HG03558 (cell line): ENCODE measurements around the gene CACNA1C.

Source experiments
- ATAC-seq: cut with Tn5 transposase; IDR thresholded peaks from one replicate; pipeline ENCODE4 v1.9.1; 2021; ENCODE audit warnings: moderate number of reproducible peaks; ENCODE audit not compliant: unreplicated experiment; ENCODE audit errors: extremely low read depth

The CACNA1C gene

DNA sequence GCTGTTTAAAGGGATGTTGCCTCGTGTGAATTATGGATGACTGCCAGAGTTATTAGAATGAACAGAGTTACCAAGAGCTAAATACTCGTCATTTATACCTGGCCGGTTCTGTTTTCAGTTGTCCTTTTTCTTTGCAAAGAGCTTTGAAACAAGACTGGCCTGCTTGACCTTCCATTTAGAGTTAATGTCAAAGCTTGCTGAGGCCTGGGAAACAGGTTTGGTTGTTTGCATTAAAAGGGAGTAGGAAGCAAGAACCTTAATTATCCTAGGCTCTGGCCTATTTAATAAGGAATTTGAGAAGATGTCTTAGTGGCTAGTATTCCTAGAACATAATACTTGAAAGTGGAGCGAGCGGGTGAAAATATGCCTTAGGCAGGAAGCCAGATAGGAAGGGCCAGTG is 233.3 kb downstream of the CACNA1C start:
- ATAC-seq = no peak

DNA sequence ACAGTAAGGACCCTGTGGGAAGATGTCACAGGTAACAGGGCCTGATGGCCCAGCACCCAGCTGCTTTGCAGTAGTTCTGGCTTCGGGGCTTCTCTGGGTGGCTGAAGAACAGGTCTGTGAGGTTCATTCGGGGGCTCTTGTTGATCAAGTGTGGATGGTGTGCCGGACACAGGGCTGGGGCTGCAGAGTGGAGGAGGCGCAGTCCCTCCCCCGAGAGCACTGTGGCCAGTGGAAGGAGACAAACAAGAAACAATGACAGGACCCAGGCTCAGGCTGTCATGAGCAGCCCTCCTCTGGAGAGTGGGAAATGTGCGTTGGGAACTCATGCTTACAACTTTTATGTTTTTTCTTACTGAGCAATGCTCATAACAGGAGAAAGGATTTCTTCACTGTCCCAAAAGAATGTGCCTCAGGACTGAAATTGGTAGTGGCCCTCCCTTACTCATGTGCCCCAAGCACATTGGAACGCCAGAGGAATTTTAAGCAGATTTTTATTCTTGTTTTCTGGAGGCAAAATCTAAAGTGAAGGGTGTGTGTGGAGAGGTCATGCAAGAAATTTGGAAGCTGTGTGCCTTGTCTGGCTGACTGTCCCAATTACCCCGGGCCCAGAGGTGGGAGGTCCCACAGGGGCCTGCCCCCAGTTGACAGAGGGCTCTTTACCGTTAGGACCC is 233.8 kb downstream of the CACNA1C start:
- ATAC-seq = no peak

DNA sequence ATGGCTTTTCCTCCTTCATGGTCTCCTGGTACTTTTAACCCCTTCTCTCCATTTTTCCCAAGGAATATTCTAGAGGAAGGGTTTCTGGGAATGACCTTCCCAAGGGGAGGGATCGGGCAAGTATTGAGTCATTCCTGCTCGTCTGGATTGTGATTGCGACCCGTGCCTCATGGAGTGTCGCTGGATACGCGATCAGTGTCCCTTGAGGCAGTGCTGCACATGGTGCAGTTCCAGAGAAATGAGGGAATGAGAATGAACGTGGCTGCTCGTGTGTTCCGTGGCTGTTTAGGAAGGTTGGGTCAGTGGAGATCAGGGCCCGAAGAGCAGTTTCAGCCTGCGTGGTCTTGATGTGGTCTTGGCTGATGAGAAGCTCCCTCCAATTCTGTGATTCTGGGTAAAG is 234.4 kb downstream of the CACNA1C start:
- no peak for ATAC-seq

DNA sequence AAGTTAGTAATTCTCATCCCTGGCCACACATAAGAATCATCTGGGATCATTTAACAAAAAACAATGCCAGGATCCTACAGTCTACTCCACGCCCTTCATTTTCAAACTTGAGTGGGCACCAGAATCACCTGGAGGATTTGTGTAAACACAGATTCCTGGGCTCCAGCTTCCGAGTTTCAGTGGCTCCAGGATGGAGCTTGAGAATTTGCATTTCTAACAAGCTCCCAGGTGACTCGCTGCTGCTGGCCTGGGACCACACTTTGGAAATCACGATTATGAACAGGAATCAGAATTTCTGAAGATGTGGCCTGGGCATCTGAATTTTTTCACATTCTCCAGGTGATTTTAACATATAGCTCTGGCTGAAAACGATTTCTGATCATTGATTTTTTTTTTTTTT is 234.8 kb downstream of the CACNA1C start:
- ATAC-seq = no peak

DNA sequence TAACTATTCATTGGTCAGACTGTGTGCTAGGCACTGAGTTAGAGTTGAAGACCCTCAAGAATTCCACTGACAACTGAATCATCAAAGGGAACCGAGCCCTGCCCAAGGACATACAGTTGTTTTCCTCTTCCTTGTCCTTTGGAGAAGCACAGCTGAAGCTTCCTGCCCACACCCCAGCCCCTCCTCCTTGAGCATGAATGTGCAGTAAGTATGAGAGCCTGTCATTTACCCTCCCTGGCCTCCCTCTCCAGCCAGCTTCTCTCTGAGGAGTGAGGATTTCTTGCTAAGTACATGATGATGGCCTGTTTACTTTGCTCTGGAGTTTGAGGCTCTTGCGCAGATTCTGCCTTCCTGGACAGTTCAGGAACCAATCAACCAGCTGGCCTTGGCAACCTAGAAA is 235.2 kb downstream of the CACNA1C start:
- no peak for ATAC-seq

DNA sequence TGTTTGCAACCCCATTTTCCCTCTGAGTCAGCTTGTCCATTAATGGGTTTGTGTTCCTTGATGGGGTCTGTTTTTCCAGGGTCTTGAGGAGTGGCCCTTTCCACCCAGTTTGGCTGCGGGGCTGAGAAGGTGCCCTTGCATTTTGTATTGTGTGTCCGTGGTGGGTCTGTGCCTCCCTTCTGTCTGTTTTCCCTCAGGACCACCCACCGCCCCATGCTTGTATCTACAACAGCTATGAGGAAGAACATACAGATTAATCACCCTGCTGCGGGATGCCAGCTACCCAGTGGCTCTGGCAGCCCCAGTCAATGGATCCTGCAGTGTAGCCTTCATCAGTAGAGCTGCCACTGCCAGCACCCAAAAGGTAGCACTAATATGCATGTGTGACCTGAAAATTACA is 235.7 kb downstream of the CACNA1C start:
- ATAC-seq = no peak

DNA sequence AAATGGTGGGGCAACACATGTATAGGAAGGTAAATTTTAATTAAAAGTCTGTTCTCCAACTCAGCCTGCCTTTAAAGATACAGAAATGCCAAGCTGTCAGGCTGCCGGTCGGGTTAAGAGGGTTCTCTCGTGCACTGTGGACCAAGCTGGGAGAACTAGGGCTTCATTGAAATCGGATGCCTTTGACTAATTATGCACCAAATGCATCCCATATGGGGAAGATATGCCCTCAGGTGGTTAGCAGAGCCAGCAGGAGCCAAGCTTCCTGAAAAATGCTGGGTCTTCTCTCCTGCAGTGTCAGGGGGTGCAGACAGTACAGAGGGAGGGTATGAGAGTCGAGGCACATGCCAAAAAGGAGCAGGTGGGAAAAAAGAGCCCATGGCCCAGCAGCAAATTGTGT is 236.1 kb downstream of the CACNA1C start:
- no peak for ATAC-seq

DNA sequence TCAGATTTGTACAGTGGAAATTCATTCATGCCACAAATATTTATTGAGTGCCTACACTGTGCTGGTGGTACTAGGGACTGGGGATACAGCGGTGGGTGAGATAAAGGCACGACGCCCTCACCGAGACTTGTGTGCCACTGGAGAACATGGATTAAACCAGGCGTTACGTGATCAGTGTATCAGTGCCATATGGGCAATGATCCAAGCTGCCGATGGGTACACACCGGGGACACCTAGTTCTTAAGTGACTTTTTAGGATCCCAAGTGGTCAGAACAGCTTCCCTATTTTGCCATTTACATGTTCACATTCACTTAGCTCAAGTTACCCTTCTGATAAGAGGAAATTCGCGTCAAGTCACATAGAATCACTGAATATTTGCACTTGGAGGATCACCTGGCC is 236.7 kb downstream of the CACNA1C start:
- ATAC-seq = no peak

DNA sequence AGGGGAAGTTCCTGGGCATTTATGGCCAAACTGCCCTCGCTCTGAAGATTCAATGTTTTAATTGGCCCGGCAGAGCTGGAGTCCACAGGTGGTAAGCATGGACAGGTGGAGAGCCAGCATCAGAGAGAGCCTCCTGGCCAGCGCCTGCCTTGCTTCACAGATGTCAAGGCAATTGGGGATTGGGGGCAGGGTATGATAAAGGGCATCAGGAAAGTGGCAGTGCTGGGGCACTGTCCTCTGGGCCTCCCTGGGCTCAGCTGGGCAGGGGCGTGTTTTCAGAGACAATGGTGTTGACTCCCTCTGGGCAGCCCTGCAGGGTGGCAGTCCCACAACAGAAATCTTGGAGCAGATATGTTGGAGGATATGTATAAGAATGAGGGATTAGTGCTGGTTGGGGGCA is 237.3 kb downstream of the CACNA1C start:
- no peak for ATAC-seq

DNA sequence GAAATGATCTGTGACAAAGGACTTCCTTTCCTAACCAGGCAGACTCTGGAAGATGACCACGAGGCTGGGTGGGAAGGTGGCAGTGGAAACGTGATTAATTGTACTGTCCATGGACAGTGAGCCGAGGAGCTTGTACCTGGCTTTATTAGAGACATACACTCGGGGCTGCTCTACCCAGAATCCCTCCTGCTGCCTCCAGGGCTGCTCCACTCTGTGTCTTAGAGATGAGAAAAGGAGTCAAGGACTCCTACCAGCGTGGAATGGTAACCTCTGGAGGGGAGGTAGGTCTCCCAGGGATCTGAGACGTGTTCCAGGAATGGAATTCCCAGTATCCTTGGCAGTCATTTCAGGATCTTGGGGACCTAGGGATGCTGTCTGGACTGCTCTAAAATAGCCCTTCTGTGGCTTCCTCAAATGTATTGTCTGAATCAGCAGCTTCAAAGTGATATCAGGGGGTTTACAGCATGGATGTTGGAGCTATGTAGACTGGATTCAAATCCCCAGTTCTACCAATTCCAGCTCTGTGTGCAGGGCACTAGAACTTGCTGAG is 237.8 kb downstream of the CACNA1C start:
- no peak for ATAC-seq

DNA sequence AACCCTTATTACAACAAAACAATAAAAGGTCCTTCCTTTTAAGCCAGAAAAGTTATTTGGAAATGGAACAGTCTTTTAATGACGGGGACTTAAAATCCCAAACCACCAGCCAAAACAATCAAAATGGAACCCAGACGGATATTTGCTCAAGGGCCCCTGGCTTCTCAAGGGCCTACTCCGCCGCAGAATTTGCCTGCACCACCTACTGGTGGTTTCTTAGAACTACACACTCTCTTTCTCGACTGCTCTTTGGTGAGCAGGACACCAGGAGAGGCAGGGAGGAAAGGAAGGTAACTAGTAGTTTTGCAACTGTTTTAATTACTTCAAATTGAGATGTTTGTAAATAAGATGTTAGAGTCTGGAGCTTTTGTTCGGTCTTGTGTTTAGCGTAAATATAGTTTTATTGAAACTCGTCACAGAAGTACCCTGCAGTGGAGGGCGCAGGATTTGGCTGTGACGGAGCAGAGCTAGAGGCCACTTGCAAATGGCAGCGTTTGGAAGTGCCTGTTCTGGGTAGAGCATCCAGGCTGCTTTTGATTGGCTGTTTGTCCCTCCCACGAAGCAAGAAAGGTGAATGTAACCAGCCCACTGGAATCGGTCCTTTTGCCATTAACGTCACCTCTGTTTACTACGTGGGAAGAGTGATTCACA is 238.5 kb downstream of the CACNA1C start:
- no peak for ATAC-seq

DNA sequence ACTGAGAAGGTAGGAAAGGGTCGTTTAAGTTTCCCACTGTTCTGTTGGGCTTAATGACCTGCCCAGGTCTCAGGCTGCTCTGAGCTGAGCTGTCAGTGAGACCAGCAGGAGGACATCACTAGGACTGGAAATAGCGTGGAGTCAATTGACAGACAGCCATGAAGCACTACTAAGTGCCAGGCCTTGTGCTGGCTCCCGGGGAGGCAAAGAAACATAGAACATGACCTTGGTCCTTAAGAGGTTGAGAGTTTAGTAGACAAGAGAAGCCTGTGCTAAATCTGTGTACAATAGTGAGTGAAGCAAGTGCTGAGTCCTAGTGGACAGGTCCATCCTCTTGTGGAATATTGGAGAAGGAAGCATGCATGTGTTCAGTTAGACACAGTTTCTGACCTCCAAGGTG is 239.2 kb downstream of the CACNA1C start:
- ATAC-seq = no peak

DNA sequence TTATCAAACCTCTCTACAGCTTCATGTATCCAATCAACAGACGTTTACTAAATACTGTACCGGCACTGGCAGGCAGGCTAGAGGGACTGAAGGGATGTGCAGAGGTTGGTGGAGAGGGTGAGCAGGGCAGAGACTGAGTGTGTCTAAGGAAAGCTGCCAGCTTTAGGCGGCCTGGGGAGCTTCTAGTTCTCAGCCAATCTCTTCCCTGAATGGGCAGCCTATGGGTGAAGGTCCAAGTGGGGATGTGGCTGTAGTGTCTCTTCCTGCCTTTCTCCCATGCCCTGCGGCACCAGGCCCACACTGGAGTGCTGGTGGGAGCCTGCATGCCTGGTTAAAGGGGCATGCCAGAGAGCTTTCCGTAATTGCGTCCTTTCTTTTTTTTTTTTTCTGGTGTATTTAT is 239.8 kb downstream of the CACNA1C start:
- ATAC-seq = no peak

DNA sequence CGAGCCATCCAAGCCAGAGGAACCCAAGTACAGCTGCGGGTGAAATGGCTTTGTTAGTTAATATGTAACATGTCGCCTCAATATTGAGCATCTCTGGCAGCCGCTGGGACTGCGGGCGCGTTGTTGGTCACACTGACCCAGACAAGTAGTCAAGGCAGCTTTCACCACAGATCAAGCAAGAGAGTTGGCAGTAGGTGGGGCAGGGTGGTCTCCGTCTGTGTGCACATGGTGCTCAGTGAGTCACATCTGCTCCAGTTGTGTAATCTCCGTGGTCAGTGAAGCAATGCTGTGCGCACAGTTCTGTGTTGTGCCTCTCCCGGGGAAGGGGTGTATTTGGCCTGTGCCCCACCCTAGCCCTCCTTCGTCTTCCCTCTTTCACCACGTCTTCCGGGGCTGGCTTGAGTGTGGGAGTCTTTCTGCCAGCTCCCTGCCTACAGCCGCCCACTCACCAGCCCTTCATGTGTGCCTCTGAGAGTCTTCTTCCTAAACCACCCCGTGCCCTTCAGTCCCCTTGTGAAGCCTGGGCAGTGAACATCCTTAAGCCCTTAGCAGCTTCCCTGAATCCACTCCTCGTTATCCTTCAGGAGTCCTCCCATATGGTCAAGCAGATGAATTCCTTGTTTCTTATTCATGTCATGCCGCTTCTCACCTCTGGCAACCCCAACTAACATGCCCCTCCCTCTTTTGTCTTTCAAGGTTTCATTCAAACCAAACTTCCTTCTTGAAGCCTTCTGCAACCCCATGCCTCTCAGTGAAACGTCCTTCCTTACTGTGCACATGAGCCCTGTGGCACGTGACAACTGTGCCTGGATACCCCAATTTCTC is 242.1 kb downstream of the CACNA1C start:
- ATAC-seq = no peak

DNA sequence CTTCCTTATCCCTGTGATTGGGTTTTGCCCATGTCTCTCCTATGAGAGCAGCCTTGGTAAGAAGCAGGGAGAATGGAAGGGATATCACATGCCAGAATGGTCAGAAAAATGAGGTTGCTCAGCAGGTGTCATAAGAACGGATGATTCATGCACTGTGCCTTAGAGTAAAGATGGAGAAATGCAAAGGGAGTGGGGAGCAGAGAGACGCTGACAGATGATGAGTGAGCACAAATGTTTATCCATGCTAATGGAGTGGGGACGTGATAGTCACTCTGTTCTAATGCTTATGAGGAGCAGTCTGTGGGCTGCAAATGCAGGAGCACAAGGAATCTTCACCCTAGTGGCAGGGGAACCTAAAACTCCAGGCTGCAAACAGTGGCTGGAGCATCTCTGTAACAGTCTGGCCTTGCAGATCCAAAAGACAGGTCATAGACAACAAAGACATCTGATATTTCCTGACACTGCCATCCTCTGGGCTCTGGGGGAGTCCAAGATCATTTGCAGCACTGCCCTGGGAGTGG is 243.2 kb downstream of the CACNA1C start:
- ATAC-seq = no peak

DNA sequence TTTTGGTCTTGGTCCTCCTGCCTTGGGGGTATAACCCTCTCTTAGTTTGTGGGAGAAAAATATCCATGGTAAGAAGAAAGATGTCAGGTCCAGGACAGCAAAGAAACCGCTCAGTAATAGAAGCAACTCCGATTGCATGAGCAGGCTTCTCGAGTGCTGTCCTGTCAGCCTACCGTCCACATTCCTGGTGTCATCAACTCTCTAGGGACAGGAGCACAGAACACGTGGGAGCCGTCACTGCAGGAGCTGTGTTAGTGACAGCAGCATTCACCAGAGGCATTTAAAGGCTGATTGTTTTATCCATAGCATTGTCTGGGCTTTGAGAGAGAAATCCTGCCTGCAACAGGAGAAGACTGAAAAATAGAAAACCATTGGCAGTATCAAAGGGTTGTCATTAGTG is 244.2 kb downstream of the CACNA1C start:
- no peak for ATAC-seq

DNA sequence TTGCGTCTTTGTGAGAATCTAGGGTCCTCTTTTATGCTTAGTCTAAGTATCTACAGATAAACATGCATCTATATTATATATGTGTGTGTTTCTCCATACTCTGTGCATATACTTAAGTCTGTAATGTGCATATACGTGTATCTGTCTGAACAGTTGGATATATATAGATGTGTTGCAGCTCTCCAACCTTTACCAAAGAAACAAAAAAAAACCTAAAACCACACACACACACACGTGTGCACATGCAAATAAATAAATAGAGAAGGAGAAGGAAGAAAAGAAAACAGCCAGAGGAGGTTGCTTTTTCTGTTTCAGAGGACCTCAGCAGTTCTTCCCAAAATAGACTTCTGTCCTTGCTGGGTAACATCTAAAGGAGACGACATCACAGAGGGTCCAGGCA is 244.9 kb downstream of the CACNA1C start:
- no peak for ATAC-seq

DNA sequence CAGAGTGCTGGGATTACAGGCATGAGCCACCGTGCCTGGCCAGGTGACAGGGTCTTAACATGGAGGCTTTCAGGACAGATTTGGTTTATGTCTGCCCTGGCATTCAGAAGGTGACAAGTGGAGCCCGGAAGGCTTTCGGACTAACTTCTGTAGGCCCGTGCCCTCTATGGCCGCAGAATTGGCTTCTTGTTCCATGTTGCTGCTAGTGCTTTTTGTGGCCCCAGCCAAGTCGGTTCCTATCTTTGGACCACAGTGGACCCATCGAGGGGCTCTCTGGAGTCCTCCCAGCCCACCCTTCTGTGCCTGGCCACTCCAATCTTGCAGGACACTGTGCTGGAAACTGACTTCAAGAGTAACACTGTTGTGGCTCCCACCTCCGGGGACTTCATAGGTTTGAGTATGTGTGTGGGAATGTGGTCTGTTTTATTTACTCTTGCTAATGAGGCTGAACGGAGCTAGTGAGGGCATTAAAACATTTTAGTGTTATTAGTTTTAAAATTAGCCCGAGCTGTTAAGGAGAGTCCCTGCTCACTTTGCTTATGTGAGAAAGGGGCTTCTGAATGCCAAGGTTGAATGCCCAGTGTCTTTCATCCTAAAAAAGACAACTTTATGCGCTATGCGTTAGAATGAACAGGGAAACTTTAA is 245.9 kb downstream of the CACNA1C start:
- no peak for ATAC-seq

DNA sequence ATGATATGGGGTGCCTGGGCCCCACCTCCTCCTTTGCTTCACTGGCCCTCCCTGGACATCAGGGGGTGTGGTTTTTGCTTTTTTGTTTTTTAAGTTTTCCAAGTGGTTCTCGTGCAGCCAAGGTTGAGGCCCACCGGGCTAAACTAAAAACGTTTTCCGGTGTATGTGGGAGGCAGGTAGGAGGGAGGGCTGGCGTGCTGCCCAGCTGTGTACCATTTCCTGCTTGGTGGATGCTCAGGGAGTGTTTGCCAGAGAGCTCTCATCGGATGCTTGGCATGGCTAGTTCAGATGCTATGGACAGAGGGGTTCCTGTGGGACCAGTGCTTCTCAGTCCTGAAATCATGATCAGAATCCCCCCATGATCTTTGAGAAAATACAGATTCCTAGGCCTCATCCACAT is 246.4 kb downstream of the CACNA1C start:
- ATAC-seq = no peak

DNA sequence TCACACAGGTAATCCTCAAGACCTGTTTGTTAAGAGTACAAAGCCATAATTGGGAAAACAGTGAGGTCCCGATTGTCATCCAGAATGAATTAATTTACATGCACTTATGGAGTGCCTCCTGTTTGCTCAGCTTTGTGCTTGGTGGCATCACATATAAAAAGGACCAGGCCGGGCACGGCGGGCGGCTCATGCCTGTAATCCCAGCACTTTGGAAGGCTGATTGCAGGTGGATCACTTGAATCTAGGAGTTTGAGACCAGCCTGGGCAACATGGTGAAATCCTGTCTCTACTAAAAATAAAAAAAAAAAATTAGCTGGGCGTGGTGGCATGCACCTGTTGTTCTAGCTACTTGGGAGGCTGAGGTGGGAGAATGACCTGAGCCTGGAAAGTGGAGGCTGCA is 247.4 kb downstream of the CACNA1C start:
- no peak for ATAC-seq
